IPS DF 4.7 (cell line): ENCODE measurements around the gene RBM15.

Experiments
- DNase-seq: peaks from one replicate; pipeline ENCODE4 v3.0.0-alpha.2; 2013; ENCODE audit warnings: low spot score; ENCODE audit errors: extremely low read depth

The RBM15 gene

DNA sequence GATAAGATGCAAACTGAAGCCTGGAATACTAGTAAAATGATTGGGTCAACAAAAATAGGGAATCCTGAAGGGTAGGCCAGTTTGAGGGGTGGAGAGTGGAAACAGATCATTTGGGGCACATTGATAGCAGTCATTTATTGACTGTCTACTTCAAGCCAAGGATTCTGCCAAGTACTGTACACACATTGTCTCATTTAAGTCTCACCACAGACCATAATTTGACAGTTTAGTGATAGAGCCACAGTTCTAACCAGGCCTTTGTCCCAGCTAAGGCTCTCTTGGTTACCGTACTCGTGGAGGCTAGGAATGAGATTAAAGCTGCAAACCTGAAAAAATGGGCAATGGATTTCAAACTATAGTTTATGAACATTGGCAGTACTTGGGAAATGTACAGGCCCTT is 11.2 kb downstream of the RBM15 start:
- DNase-seq: no peak

GRCh38 chr1:110355321-110355720 is 16.1 kb downstream of the RBM15 start:
- DNase-seq: no peak

GRCh38 chr1:110356379-110356778 is 17.2 kb downstream of the RBM15 start:
- no peak for DNase-seq

DNA sequence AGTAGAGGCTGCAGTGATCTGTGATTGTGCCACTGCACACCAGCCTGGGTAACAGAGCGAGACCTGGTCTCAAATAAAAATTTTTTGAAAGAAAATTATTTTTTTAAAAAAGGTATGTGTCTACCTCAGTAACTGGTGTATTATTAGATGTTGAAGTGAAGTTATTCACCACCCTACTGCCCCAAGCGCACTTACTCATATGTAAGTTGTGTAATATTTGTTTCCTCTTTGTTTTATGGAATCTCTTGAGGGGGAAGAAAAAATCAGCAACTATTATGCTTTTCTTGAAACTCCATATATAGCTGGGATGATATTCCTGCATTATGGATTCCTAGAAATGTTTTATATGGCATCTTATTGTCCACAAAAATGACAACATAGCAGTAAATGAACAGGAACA is 21.3 kb downstream of the RBM15 start:
- no peak for DNase-seq

DNA sequence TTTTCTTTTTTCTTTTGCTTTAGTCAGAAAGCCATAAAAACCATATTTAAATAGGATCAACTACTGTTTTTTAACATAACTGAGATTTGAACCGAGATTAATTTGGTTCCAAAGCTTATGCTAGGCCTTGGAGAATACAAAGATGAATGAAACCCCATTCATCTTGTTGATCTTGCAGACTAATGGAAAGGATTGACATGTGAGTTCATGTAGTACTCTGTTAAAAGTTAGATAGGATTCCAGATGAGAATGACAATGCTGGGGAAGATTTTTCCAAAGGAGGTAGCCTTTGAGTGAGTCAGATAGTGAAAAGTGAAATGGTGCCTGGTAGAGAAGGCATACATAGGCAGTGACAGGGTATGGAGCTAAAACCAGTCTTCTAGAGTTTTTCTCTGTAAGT is 22.7 kb downstream of the RBM15 start:
- no peak for DNase-seq

- no peak for DNase-seq
Measured at GRCh38 chr1:110364221-110364620, 25.0 kb downstream of the RBM15 start.

DNA sequence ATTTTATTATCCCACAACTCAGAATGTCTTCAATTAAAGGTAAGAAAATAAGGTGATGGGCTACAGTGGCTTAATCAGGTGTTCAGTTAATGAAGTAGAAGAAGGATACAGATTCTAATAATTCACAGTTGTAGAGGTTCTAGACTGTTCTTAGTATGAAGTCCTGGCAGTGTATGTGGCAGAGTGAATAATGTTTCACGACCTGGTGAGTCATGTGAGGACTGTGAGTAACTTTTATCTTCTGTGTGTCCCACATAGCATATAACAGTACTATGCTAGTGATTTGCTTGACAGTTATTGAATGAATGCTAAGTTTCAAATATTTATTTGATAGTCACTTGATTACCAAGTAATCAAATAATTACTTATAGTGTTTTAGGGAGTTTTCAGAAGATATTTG is 31.6 kb downstream of the RBM15 start:
- DNase-seq: no peak

DNA sequence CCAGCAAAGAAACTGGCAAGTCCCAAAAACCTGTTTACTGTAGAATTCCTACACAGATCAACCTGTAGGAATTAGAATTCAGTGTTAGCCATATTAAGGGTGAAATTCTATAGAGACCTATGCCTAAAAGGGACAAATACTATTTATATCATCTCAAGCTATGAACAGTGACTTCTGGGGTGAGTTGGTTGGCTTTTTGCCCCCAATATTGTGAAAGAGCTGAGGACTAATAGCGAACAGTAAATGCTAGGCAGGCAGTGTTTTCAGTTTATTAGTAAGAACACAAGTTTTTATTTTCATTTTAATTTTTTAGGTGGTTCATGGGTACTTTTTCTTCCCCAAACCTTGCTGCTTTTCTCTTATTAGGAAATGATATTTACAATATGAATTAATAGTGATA is 36.3 kb downstream of the RBM15 start:
- no peak for DNase-seq

GRCh38 chr1:110380672-110381283 is 41.6 kb downstream of the RBM15 start:
- DNase-seq: no peak

GRCh38 chr1:110383251-110383990 is 44.2 kb downstream of the RBM15 start:
- DNase-seq: no peak

DNA sequence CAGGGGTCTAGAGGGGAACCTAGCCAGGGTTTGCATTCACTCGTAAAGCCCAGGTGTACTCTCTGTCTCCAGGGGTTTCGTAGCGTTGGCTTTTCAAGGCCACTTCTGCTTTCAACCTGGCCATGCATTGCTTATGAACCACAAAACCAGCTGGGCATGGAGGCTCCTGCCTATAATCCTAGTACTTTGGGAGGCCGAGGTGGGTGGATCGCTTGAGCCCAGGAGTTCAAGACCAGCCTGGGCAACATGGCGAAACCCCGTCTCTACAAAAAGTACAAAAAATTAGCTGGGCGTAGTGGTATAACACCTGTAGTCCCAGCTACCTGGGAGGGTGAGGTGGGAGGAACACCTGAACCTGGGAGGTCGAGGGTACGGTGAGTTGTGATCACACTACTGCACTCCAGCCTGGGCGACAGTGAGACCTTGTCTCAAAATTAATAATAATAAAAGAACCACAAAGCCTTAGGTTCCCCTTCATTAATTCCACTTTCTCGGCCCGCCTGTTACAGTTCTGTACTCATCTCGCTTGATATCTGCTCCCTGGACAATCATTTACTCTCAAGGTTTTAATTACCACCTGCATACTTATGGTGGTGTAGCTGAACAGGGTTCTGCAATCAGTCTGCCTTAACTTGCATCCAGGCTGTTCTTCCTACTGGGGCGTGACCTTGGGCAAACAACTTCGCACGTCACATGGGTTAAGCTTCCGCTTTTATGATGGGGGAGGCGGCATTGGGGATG is 45.6 kb downstream of the RBM15 start:
- DNase-seq: no peak

- no peak for DNase-seq
Measured at GRCh38 chr1:110385369-110385768, 46.2 kb downstream of the RBM15 start.

DNA sequence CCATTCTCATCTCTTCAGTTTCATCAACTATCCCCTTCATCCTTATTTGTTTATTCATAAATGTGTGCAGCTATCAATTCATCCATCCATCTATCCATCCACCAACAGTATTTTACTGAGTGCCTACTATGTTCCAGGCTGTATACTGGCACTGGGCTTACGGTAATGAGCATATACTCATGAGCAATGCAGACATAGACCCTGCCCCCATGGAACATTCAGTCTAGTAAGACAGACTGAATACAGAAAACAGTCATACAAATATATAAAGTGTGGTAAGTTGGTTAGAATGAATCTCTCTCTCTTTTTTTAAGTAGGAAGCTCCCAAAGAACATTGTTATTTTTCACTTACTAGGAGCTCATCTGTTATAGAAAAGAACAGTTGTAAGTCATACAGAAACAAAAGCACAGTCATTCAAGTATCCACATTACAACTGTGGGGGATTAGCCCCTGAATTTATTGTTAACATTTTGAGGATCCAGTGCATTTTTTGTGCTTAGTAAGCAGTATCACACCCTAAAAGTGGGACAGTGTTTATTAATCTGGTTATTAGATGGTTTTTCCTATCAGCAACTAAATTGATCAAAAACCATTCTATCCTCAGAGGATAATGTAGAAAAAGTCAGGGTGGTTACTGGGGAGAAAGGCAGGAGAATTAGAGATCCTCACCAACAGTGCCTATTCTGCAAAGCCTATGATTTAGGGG is 48.0 kb downstream of the RBM15 start:
- no peak for DNase-seq

GRCh38 chr1:110390096-110390495 is 50.9 kb downstream of the RBM15 start:
- DNase-seq: no peak

DNA sequence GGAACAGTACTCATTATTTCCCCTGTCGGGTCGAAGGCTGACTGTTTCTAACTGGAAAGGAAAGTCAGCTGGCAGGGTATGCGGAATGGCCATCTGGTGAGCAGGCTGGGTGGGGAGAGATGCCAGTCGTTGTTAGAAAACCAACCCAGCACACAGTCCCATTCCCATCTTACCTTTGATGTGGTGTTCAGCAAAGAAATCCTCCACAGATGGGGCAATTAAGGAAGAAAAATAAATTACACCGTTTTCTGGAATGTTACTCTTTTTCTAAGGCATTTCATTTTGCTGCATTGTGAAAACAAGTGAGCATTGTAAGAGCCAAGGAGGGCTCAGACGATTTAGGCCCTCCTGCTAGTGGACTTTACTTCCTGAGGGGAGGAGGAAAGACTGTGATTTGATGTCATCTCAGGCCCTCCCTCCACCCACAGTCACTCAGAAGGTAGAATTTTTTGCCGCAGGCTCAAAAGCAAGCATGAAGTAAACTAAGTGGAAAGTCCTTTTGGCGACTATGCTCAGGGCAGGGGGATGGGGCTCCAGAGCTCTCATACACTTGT is 51.6 kb downstream of the RBM15 start, which contains the start of gene SLC16A4:
Gene SLC16A4, minus strand, starts transcription at position 335 of the 554 bp plus-strand sequence. CDS start 1,703 bp downstream, outside the sequence.
- DNase-seq: no peak

GRCh38 chr1:110393286-110393685 is 54.1 kb downstream of the RBM15 start:
- DNase-seq: no peak

- no peak for DNase-seq
Measured at GRCh38 chr1:110393691-110394492, 54.7 kb downstream of the RBM15 start.

DNA sequence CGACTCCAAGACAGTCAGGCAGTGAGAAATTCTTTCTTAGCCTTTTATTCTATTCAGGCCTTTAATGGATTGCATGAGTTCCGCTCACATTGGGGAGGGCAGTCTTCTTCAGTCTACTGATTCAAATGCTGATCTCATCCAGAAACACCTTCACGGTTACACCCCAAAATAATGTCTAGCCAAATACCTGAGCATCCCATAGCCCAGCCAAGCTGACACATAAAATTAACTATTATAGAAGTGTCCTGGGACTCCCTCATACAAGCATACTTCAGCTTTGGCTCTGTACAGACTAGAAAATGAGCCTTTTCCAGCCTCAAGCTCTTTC is 55.3 kb downstream of the RBM15 start:
- DNase-seq: no peak
